ENCODE measurements around the gene VTI1B. TPM values are rescaled to one million over a fixed set of nuclear protein-coding genes. Genes with fewer than 3 reads are reported as not detected.

Gene VTI1B
- total and polyA plus RNA-seq, 10 of the 15 experiments (the other 5 are each of a cell fraction or from before 2014, with no cell fraction given) = 15.0 to 117 (median 50.5) TPM

- TF ChIP-seq TCF7 (IDR thresholded peaks at IDR 0.05; ENCODE audit: borderline replicate concordance) (no peak), ASH2L (IDR thresholded peaks at IDR 0.05; ENCODE audit: borderline replicate concordance, low read depth) (no peak), CUX1 (IDR thresholded peaks at IDR 0.05; ENCODE audit: insufficient replicate concordance, low read depth, low read length) (no peak), MEF2B (IDR thresholded peaks at IDR 0.05; ENCODE audit: partially characterized antibody, poor library complexity, severe bottlenecking) (peak; percentile 26), CHD2 (IDR thresholded peaks at IDR 0.05; ENCODE audit: borderline replicate concordance, low read depth, low read length) (no peak), LARP7 (IDR thresholded peaks at IDR 0.05) (no peak), BCL3 (IDR thresholded peaks at IDR 0.05; ENCODE audit: borderline replicate concordance, insufficient read depth, low read depth, low read length, poor library complexity, severe bottlenecking) (no peak), CEBPZ (IDR thresholded peaks at IDR 0.05; ENCODE audit: low read depth, low read length) (no peak), NBN (IDR thresholded peaks at IDR 0.05) (no peak), RBBP5 (conservative IDR thresholded peaks at IDR 0.05) (no peak), IKZF2 (IDR thresholded peaks at IDR 0.05) (peak in 1 of 2 experiments; percentile 38; a peak in 3 of 4 replicates), HCFC1 (IDR thresholded peaks at IDR 0.05; ENCODE audit: low read length) (peak; percentile 87), EP300 (IDR thresholded peaks at IDR 0.05; ENCODE audit: borderline replicate concordance in 1 of 2, control insufficient read depth in 1 of 2, low read depth in 2 of 2, low read length in 2 of 2) (no peak), ZNF592 (IDR thresholded peaks at IDR 0.05) (no peak), POU2F2 (IDR thresholded peaks at IDR 0.05; ENCODE audit: borderline replicate concordance, low read depth, low read length) (peak; percentile 89)
Observed at GRCh38 chr14:67695394-67695949, 21.0 kb upstream of the VTI1B start, which contains the start of gene RDH11 (continued).

Data from GM12878 (cell line).